Astrocyte of the cerebellum (primary cell): ENCODE results near the gene SHROOM1.

ENCODE experiments used
- DNase-seq: peaks from one replicate; pipeline ENCODE4 v3.0.0-alpha.2; 2011; ENCODE audit warnings: low read depth
- H3K4me3 ChIP-seq: 2 replicates; pipeline ENCODE4 v1.5.1; 2011; ENCODE audit warnings: mild to moderate bottlenecking, low read depth, low read length, moderate library complexity
- in situ Hi-C: cut with HindIII; loops from 2 replicates; pipeline ENCODE4 v1.10.0; 2017; ENCODE audit warnings: low sequenced_read_pairs
- TF ChIP-seq, protein P1 (sequence below): IDR thresholded peaks from 2 replicates; pipeline ENCODE4 v1.5.1; 2012; ENCODE audit warnings: low read length, low read depth, moderate library complexity, mild to moderate bottlenecking; ENCODE audit errors: missing control alignments

The SHROOM1 gene

DNA sequence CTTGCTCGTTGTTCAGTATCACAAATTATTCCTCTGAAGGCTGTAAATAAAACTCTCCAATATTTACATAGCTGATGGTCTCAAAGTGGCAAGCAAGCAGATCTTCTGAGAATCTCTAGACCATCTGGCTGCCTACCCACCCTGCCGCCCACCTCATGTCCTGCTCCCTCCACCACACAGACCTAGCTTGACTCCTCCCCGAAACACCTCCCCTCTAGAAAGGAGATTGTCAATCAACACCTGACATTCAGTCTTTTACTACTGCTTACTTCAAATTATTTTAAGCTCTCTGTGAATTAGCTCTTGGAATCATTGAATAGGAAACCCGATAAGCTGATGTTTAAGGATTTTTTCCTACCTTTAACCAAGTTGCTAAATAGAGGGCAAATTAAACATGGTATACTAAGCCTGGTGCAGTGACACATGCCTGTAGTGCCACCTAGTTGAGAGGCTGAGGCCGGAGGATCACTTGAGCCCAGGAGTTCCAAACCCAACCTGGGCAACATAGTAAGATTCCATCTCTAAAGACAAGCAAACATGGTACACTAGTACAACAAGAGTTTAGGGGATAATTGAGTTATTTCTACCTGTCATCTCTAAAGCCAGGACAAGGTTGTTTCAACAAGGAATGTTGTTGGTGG is 28.3 kb downstream of the SHROOM1 start:
- in situ Hi-C loops, result no loop called here
- no peak for DNase-seq
- TF ChIP-seq, protein P1, sequence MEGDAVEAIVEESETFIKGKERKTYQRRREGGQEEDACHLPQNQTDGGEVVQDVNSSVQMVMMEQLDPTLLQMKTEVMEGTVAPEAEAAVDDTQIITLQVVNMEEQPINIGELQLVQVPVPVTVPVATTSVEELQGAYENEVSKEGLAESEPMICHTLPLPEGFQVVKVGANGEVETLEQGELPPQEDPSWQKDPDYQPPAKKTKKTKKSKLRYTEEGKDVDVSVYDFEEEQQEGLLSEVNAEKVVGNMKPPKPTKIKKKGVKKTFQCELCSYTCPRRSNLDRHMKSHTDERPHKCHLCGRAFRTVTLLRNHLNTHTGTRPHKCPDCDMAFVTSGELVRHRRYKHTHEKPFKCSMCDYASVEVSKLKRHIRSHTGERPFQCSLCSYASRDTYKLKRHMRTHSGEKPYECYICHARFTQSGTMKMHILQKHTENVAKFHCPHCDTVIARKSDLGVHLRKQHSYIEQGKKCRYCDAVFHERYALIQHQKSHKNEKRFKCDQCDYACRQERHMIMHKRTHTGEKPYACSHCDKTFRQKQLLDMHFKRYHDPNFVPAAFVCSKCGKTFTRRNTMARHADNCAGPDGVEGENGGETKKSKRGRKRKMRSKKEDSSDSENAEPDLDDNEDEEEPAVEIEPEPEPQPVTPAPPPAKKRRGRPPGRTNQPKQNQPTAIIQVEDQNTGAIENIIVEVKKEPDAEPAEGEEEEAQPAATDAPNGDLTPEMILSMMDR, result no peak
- no peak overlapping the region for H3K4me3 ChIP-seq

GRCh38 chr5:132800545-132800944 is 29.9 kb downstream of the SHROOM1 start:
- no peak overlapping the region for H3K4me3 ChIP-seq
- DNase-seq, result no peak
- in situ Hi-C loops, result no loop called here
- TF ChIP-seq, protein P1, result no peak

- in situ Hi-C loops, result no loop called here
- H3K4me3 ChIP-seq, result no peak overlapping the region
- DNase-seq, result no peak
- TF ChIP-seq, protein P1, result no peak
Measured at GRCh38 chr5:132799392-132799791, 31.1 kb downstream of the SHROOM1 start.

DNA sequence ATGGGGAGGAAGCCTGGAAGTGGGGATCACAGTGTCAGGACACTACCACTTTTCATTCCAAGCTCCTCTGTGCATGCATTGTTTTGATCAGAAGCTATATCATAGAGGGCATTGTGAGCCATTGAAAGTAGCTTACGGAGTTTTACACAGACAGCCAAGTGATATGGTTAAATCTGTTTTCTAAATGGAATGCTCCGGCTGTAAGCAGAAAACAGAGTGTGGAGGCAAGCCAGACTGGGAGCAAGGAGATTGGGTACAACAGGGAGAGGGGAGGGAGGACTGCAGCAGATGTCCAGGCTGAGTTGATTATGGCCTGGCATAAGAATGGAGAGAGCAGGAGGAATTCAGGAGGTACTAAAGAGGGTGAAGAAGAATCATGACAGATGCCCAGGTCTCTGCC is 32.8 kb downstream of the SHROOM1 start:
- in situ Hi-C loops, result no loop called here
- no peak for DNase-seq
- H3K4me3 ChIP-seq, result no peak overlapping the region
- TF ChIP-seq, protein P1, result no peak

DNA sequence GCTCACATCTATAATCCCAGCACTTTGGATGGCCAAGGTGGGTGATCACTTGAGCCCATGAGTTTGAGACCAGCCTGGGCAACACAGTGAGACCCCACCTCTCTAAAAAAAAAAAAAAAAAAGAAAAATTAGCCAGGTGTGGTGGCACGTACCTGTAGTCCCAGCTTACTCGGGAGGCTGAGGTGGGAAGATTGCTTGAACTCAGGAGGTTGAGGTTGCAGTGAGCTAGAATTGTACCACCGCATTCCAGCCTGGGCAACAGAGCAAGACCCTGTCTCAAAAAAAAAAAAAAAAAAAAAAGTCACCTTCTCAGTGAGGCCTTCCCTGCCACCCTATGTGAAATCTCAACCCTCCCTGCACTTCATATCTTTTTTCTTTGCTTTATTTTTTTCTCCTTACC is 39.4 kb downstream of the SHROOM1 start:
- TF ChIP-seq, protein P1, result no peak
- in situ Hi-C loops, result no loop called here

DNA sequence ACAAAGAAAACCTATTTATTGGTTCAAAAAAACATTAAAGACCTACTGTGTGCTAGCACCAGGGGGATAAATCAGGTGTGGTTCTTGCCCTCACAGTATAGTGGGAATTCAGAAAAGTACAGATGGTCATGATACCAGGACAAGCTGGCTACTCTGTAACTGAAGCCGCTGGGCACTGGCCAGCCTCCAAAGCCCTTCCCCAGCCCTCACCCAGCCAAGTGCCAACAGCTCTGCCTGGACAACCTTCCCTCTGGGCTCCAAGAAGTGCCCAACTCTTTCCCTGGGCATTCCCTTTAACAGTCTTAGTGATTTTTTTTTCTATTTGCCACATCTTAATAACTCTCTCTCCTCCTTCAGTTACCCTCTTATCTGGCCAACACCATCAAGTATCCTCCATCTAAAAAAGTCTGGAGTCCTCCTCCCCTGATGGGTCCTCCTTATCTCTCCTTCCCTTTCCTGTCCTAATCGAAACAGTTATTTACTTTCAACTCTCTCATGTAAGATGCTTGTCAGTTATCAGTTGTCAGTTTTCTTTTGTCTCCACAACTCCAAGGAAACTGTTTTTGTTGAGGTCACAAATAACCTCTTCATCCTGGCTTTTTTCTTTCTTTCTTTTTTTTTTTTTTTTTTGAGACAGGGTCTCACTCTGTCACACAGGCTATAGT is 40.1 kb downstream of the SHROOM1 start:
- no peak overlapping the region for H3K4me3 ChIP-seq
- TF ChIP-seq, protein P1, result no peak
- no peak for DNase-seq
- in situ Hi-C loops, result no loop called here

More for the DNA sequence above, 39.4 kb downstream of the SHROOM1 start:
- no peak for DNase-seq
- H3K4me3 ChIP-seq, result no peak overlapping the region
